SU-DHL-6 (cell line): ENCODE measurements around the gene KRT71.

Source experiments
- H2AFZ ChIP-seq: fragments of 200-600 bp; sonication (generic); 2 replicates; pipeline ENCODE4 v1.6.1; 2014; ENCODE audit warnings: low read depth, mild to moderate bottlenecking, moderate library complexity, mixed read lengths, antibody characterized with exemption, low read length; ENCODE audit not compliant: severe bottlenecking
- H3F3A ChIP-seq: fragments of 200-600 bp; shearing (Covaris generic); 2 replicates; pipeline ENCODE4 v1.6.0; 2016; ENCODE audit warnings: antibody characterized with exemption, mild to moderate bottlenecking; ENCODE audit not compliant: insufficient read depth
- H3K27ac ChIP-seq: fragments of 200-600 bp; sonication (generic); 2 replicates; pipeline ENCODE4 v1.5.1; 2016; ENCODE audit warnings: low read depth, mild to moderate bottlenecking, low read length, moderate library complexity, mixed read lengths
- H3K27me3 ChIP-seq: fragments of 200-600 bp; sonication (generic), shearing (Covaris generic); 2 replicates; pipeline ENCODE4 v1.6.0; 2014; ENCODE audit warnings: mild to moderate bottlenecking, low read length
- H3K36me3 ChIP-seq: fragments of 200-600 bp; sonication (generic); 2 replicates; pipeline ENCODE4 v1.6.1; 2014; ENCODE audit warnings: mild to moderate bottlenecking, low read length, mixed read lengths
- H3K4me2 ChIP-seq: fragments of 300-600, 200-600 bp; shearing (Covaris generic), sonication (generic); 2 replicates; pipeline ENCODE4 v1.6.0; 2014; ENCODE audit warnings: low read length, low read depth, mild to moderate bottlenecking; ENCODE audit not compliant: poor library complexity, severe bottlenecking
- H3K4me3 ChIP-seq: fragments of 200-600 bp; sonication (generic); 2 replicates; pipeline ENCODE4 v1.5.1; 2014; ENCODE audit warnings: antibody characterized with exemption, low read length, mild to moderate bottlenecking, mixed read lengths; ENCODE audit not compliant: insufficient read depth, poor library complexity, severe bottlenecking
- H3K79me2 ChIP-seq: fragments of 200-600 bp; sonication (generic); 2 replicates; pipeline ENCODE4 v1.6.1; 2014; ENCODE audit warnings: mild to moderate bottlenecking, low read length, moderate library complexity; ENCODE audit not compliant: insufficient read depth
- H3K9ac ChIP-seq: fragments of 200-600 bp; sonication (generic); 2 replicates; pipeline ENCODE4 v1.7.0; 2014; ENCODE audit warnings: mild to moderate bottlenecking, low read length
- H3K9me2 ChIP-seq: fragments of 200-600 bp; sonication (generic); replicated peaks from 2 replicates; pipeline ENCODE4 v1.6.1; 2014; ENCODE audit warnings: low read length; ENCODE audit not compliant: insufficient read depth
- H3K9me3 ChIP-seq: fragments of 200-600 bp; sonication (generic); 2 replicates; pipeline ENCODE4 v1.6.1; 2014; ENCODE audit warnings: low read length, mixed read lengths; ENCODE audit not compliant: insufficient read depth
- H4K20me1 ChIP-seq: fragments of 200-600 bp; sonication (generic); 2 replicates; pipeline ENCODE4 v1.6.1; 2014; ENCODE audit warnings: low read depth, mild to moderate bottlenecking, antibody characterized with exemption, low read length, moderate library complexity, mixed read lengths
- CTCF ChIP-seq: fragments of 200-600 bp; sonication (generic); IDR thresholded peaks from one replicate; pipeline ENCODE4 v1.5.1; 2017; ENCODE audit warnings: antibody characterized with exemption, mild to moderate bottlenecking, low read length, moderate library complexity; ENCODE audit not compliant: insufficient read depth, poor library complexity, severe bottlenecking
- EZH2phosphoT487 ChIP-seq: fragments of 200-600 bp; sonication (generic), shearing (Covaris generic); conservative IDR thresholded peaks from 2 replicates; pipeline ENCODE4 v1.6.1; 2018; ENCODE audit warnings: mild to moderate bottlenecking, antibody characterized with exemption, low read length, moderate library complexity, mixed read lengths

Gene KRT71

DNA sequence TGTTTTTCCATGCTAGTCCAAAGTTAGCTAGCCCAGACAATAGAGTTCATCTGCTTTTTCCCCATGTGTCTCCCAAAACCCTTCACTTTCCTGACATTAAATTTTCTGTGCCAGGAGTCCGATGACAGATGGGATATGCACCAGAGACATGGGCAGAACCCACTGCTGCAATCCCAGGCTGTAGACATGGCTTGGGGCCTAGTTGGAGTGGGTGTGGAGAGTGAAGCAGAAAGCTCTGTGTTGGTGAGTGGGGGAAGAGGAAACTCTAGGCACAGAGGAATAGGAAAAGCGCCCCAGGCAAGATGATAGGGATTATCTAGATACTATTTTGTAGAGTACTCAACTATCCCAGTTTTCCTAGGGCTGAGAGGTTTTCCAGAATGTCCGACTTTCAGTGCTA is 25.5 kb upstream of the KRT71 start:
- H3K4me3 ChIP-seq = no peak overlapping the region
- H3K27me3 ChIP-seq = no peaks in the 10 kb centered on the region

DNA sequence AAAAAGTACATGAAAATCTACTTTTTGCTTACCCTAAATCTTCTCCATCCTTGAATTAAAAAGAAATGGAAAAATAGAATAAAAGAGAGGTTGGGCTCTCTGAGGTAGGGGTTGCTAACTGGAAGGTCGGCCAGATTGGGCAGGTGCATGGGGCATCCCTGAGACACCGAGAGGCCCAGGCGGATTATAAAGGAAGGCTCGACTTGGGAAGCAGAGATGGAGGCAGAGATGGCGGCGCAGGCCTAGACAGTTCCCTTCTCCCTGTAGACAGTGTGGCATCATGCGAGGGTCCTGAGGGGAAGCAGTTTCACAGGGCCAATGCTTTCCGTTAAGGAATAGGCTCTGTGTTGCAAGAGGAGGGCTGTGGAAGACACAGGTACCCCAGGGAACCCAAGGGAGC is 24.4 kb upstream of the KRT71 start:
- Histone ChIP-seq H4K20me1 (no peaks in the 10 kb centered on the region), H3K4me3 (no peak overlapping the region), H3K79me2 (no peaks in the 10 kb centered on the region), H3K27me3 (no peaks in the 10 kb centered on the region), H3F3A (no peaks in the 10 kb centered on the region), H3K9me3 (no peaks in the 10 kb centered on the region), H3K36me3 (no peaks in the 10 kb centered on the region), H2AFZ (no peak overlapping the region), H3K4me2 (no peak overlapping the region), H3K27ac (no peak overlapping the region), H3K9ac (no peak overlapping the region), H3K9me2 (no peaks in the 10 kb centered on the region)
- TF ChIP-seq EZH2phosphoT487 (no peak), CTCF (no peak)

More for the DNA sequence above, 25.5 kb upstream of the KRT71 start:
- Histone ChIP-seq H3K36me3 (no peaks in the 10 kb centered on the region), H2AFZ (no peak overlapping the region), H3K9ac (no peak overlapping the region), H3K9me3 (no peaks in the 10 kb centered on the region), H3K4me2 (no peak overlapping the region), H3K27ac (no peak overlapping the region), H3F3A (no peaks in the 10 kb centered on the region), H3K9me2 (no peaks in the 10 kb centered on the region), H3K79me2 (no peaks in the 10 kb centered on the region), H4K20me1 (no peaks in the 10 kb centered on the region)
- TF ChIP-seq EZH2phosphoT487 = no peak
- no peak for TF ChIP-seq CTCF

DNA sequence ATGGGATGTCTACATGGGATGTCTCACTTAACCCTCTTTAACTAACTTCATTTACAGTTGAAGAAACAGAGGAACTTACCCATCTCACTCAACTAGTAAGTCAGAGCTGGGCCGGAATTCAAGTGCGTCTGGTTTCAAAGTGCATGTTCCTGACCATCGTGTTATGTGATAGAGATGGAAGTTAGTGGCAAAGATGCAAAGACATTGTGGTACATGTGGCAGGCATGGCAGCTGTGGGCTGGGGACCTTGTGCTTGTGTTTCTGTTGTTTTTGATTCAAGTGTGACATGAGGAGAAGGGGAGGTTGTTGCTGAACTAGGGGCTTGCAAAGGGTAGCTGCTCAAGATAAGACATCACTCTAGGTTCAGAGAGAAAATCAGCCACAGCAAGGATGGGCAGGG is 23.0 kb upstream of the KRT71 start:
- Histone ChIP-seq H3F3A (no peaks in the 10 kb centered on the region), H3K27me3 (no peaks in the 10 kb centered on the region), H3K9me2 (no peaks in the 10 kb centered on the region), H3K4me2 (no peak overlapping the region), H3K79me2 (no peaks in the 10 kb centered on the region), H4K20me1 (no peaks in the 10 kb centered on the region), H3K36me3 (no peaks in the 10 kb centered on the region), H3K27ac (no peak overlapping the region), H2AFZ (no peak overlapping the region), H3K9ac (no peak overlapping the region), H3K4me3 (no peak overlapping the region), H3K9me3 (no peaks in the 10 kb centered on the region)
- TF ChIP-seq CTCF = no peak
- no peak for TF ChIP-seq EZH2phosphoT487

DNA sequence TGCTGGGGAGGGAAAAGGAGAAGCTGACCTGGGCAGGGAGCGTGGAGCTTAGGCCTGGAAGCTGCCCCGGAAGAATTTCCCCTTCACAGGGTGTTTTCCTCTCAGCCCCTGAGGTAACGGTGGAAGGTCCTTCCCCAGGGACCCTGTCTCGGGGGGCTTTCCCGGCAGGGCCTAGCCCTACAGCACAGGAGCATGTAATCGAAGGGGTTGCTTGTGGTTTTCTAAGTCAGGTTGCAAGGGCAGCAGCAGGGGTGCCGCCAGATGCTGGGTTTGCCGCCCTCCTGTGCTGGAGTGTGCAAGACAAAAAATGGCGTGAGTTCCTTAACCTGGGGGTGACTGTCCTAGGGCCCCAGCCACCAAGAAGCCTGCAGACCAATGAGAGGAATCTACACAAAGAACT is 22.3 kb upstream of the KRT71 start:
- no peak for TF ChIP-seq EZH2phosphoT487
- TF ChIP-seq CTCF = no peak
- no peak overlapping the region for H3K4me3 ChIP-seq
- no peaks in the 10 kb centered on the region for H3K79me2 ChIP-seq
- no peaks in the 10 kb centered on the region for H3K27me3 ChIP-seq
- H3K4me2 ChIP-seq = no peak overlapping the region
- H3K9ac ChIP-seq = no peak overlapping the region
- H3K9me3 ChIP-seq = no peaks in the 10 kb centered on the region
- no peak overlapping the region for H2AFZ ChIP-seq
- H3K27ac ChIP-seq = no peak overlapping the region
- no peaks in the 10 kb centered on the region for H3F3A ChIP-seq
- no peaks in the 10 kb centered on the region for H3K9me2 ChIP-seq
- H4K20me1 ChIP-seq = no peaks in the 10 kb centered on the region
- no peaks in the 10 kb centered on the region for H3K36me3 ChIP-seq
